SU-DHL-6 (cell line): Measurements from ENCODE around the gene IL32.
"Not testable (repeated sequence)": the region's sequence is repeated elsewhere in the genome, so short reads cannot be mapped to it uniquely, and the experiment has no call there.

Experiments
- EZH2phosphoT487 ChIP-seq: fragments of 200-600 bp; sonication (generic), shearing (Covaris generic); conservative IDR thresholded peaks from 2 replicates; pipeline ENCODE4 v1.6.1; 2018; ENCODE audit warnings: mild to moderate bottlenecking, antibody characterized with exemption, low read length, moderate library complexity, mixed read lengths
- TF ChIP-seq, protein P1 (sequence below): fragments of 200-600 bp; sonication (generic); IDR thresholded peaks from one replicate; pipeline ENCODE4 v1.5.1; 2017; ENCODE audit warnings: antibody characterized with exemption, mild to moderate bottlenecking, low read length, moderate library complexity; ENCODE audit not compliant: insufficient read depth, poor library complexity, severe bottlenecking

DNA sequence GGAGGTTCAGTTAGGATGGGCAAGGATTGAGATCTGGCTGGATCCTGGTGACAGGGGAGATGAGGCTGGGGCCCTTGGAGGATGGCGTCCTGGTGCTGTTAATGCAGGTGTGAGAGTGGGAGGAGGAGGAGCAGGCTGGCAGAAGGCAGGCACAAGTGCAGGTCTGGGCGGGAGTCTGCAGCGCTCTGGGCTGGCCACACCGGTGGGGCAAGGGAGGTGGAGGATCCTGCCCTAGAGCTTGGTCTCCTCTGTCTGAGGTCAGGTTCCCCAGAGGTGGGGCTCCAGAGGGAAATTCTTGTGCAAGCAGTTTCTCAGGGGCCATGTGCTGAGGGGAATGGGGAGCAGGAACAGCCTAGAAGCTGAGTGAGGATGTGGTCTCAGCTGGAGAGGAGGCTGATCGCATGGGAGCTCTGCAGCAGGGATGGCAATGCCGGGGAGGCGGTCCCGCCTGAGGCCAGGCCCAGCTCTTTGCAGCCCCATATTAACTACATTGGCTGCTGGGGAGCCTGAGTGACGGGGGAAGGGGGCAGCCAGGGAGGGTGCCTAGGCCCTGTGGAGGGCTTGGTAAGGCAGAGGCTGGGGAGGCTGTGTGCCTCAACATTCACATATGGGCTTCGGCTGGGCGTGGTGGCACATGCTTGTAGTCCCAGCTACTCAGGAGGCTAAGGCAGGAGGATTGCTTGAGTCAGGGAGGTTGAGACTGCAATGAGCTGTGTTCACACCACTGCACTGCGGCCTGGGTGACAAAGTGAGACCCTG, 12.7 kb upstream of the IL32 start:
- TF ChIP-seq, protein P1, sequence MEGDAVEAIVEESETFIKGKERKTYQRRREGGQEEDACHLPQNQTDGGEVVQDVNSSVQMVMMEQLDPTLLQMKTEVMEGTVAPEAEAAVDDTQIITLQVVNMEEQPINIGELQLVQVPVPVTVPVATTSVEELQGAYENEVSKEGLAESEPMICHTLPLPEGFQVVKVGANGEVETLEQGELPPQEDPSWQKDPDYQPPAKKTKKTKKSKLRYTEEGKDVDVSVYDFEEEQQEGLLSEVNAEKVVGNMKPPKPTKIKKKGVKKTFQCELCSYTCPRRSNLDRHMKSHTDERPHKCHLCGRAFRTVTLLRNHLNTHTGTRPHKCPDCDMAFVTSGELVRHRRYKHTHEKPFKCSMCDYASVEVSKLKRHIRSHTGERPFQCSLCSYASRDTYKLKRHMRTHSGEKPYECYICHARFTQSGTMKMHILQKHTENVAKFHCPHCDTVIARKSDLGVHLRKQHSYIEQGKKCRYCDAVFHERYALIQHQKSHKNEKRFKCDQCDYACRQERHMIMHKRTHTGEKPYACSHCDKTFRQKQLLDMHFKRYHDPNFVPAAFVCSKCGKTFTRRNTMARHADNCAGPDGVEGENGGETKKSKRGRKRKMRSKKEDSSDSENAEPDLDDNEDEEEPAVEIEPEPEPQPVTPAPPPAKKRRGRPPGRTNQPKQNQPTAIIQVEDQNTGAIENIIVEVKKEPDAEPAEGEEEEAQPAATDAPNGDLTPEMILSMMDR, result not testable (repeated sequence)
- TF ChIP-seq EZH2phosphoT487, result not testable (repeated sequence)
